Measurements from ENCODE around the gene SYNDIG1. TPM values are rescaled to one million over a fixed set of nuclear protein-coding genes. Genes with fewer than 3 reads are reported as not detected.

SYNDIG1 gene
- 0.68 TPM in 1 of 2 replicates, not detected in the other for total RNA-seq

DNA sequence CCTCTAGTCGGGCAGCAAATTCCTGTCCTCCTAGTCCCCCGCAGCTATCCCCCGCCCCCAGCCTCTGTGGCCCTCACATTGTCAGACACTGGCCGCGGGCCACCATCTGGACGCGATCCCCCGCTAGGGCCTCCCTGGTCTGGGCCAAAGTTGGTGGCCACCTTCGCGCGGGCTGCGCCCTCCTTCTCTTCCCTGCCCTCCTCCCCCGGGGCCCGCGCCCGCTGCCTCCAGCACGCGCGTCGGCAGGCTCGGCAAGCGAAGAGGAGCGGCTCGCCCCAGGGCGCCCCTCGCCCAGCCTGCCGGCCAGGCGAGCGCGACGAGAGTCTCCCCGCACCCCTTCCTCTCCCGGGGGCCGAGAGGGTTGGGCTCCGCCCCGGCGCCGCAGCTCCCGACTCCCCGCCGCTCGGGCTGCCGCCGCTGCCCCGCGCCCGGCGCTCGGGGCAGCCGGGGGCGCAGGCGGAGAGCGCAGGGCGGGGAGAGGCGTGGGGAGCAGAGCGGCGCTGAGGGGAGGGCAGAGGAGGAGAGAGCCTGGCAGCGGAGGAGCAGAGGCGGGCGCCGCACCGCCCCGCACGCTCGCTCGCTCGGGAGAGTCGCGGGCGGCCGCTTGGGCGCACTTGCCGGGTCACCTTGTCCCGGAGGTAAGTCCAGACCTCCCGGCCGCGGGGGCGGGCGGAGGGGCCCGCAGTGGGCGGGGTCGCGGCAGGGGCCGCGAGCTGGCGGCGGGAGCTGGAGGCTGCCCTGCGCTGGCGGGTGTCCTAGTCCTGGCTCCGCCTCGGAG lies at the start of gene SYNDIG1:
SYNDIG1 (plus strand) TSS at position 514 of the 778 bp plus-strand sequence. CDS start 73,469 bp downstream, outside the sequence.

